Midbrain (tissue), 1 donor: ENCODE results near the gene DAPK3.
"Not testable (repeated sequence)": the region's sequence is repeated elsewhere in the genome, so short reads cannot be mapped to it uniquely, and the experiment has no call there.

Experiments used
- DNase-seq: peaks from one replicate; lab custom pipeline; 2025; lab: John Stamatoyannopoulos, UW

Gene DAPK3

DNA sequence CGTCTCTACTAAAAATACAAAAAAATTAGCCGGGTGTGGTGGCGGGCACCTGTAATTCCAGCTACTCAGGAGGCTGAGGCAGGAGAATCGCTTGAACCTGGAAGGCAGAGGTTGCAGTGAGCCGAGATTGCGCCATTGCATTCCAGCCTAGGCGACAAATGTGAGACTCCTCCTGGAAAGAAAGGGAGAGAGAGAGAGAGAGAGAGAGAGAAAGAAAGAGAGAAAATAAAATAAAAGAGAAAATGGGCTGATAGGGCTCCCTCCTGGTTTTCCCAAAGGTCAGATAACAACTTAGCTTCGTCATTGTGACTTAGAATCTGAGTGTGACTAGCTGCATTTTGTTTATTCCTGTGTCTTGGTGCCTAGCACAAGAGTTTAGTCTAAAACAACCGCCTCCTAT lies 34.5 kb upstream of the DAPK3 start:
- not testable (repeated sequence) for DNase-seq

DNA sequence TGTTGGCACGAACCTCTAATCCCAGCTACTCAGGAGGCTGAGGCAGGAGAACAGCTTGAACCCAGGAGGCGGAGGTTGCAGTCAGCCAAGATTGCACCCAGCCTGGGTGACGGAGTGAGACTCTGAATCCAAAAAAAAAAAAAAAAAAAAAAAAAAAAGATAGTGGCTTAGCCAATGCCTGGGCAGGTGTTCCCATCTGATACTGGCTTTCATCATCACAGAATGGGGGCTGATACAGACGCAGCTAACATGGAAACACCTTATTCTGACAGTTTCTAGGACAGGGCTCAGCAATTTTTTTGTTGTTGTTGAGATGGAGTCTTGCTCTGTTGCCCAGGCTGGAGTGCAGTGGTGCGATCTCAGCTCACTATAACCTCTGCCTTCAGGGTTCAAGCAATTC lies 29.9 kb upstream of the DAPK3 start:
- not testable (repeated sequence) for DNase-seq

DNA sequence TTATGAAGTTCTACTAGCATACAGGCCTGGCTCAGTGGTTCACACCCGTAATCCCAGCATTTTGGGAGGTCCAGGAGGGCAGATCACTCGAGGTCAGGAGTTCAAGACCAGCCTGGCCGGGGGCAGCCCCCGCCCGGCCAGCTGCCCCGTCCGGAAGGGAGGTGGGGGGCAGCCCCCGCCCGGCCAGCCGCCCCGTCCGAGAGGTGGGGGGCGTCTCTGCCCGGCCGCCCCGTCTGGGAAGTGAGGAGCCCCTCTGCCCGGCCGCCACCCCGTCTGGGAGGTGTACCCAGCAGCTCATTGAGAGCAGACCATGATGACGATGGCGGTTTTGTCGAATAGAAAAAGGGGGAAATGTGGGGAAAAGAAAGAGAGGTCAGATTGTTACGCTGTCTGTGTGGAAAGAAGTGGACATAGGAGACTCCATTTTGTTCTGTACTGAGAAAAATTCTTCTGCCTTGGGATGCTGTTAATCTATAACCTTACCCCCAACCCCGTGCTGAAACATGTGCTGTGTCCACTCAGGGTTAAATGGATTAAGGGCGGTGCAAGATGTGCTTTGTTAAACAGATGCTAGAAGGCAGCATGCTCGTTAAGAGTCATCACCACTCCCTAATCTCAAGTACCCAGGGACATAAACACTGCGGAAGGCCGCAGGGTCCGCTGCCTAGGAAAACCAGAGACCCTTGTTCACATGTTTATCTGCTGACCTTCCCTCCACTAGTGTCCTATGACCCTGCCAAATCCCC lies 27.9 kb upstream of the DAPK3 start:
- DNase-seq: not testable (repeated sequence)

DNA sequence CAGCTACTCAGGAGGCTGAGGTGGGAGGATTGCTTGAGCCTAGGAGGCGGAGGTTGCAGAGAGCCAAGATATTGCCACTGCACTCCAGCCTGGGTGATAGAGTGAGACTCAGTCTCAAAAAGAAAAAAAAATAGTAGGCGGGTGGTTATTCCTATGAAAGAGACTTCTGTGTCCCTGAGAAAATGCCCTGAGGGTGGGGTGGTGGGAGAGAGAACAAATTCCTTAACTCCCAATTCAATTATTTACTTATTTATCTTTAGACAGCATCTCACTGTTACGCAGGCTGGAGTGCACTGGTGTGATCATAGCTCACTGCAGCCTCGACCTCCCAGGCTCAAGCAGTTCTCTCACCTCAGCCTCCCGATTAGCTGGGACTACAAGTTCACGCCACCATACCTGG lies 24.7 kb upstream of the DAPK3 start:
- DNase-seq: no peak

DNA sequence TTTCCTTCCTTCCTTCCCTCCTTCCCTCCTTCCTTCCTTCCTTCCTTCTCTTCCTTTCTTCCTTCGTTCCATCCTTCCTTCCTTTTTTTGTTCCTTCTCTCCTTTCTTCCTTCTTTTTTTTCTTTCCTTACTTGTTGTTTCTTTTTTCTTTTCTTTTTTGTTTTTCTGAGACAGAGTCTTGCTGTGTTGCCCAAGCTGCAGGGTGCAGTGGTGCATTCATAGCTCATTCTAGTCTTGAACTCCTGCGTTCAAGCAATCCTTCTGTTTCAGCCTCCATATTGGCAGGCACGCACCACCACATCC lies 19.9 kb upstream of the DAPK3 start:
- DNase-seq: no peak

DNA sequence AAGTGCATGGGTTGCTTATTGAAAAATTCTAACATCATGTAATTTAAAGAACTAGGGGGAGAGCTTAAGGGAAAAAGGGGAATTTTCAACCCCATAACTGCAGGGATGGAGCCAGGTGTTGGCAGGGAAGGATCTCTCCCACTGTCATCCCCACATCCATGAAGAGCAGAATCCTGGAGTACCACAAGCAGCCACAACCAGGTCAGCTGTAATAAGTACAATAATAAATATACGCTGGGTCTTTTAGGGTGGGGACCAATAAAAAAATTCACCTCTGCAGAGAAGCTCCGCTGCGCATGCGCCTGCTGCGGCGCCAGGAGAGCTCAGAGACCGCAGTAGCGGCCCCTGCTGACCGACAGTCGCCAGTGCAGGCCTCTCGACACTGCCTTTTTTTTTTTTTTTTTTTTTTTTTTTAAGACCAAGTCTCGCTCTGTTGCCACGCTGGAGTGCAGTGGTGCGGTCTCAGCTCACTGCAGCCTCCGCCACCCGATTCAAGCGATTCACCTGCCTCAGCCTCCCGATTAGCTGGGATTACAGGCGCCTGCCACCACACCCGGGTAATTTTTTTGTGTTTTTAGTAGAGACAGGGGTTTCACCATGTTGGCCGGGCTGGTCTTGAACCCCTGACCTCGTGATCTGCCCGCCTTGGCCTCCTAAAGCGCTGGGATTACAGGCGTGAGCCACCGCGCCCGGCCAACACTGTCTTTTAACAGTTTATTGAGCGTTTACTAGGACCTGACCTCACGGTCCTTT lies 16.9 kb upstream of the DAPK3 start:
- peak; percentile 81 for DNase-seq

DNA sequence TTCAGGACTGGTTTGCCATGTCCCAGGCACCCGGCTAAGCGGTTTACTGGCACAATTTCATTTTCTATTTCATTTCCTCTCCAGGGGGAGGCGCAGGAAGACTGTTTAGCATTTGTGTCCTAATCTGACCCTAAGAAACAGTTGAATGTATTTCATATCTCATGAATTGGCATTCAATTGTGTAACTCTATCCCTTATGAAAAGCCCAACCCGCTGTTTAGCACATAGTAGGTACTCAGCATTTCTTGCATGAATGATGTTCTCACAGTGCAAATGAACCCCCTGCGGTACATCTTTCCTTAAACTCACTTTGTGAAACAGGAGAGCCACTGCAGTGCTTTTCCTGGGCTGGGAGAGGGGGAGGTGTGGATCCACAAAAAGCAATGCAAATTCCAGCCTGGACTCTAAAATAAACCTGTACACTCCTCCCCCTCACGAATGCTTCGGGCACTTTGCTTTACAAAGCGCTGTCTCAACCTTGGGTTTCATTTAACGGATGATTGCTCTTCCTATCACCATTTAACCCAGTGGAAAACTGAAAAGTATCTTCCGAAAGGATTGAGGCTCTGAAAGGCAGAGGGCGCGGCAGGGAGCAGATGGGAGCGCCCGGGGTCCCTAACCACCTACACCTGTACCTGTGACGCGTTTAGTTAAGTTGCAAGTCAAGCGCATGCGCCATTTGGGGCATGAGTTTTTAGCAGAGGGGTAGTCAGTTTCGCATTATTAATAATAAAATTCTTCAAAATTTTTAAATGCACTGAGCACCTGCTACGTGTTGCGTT lies 15.6 kb upstream of the DAPK3 start:
- peak; percentile 86 for DNase-seq

DNA sequence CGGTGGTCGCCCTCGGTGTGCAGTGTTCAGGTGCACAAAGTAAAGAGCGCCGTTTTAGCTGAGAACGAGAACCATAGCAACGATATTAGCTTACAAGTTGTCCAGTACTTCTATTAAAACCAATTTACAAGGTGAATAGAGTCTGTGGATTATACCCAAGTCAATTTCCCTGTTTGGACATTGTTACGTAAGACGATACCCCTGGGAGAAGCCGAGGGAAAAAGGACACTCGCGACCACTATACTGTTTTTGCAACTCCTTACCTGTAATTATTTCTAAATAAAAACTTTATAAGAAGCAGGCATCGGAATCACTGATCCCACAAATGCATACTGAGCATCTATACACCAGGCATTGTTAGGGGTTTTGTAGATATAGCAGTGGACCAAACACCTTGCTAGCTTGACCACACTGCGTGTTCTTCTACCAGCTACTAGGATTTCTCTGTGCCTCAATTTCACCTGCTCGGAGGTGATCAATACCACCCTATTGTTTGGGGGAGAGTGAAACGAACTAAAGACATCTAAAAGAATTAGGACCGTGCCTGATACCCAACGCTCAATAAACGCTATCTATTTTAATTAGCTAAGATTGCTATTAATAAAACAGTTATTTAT lies 14.9 kb upstream of the DAPK3 start:
- no peak for DNase-seq

DNA sequence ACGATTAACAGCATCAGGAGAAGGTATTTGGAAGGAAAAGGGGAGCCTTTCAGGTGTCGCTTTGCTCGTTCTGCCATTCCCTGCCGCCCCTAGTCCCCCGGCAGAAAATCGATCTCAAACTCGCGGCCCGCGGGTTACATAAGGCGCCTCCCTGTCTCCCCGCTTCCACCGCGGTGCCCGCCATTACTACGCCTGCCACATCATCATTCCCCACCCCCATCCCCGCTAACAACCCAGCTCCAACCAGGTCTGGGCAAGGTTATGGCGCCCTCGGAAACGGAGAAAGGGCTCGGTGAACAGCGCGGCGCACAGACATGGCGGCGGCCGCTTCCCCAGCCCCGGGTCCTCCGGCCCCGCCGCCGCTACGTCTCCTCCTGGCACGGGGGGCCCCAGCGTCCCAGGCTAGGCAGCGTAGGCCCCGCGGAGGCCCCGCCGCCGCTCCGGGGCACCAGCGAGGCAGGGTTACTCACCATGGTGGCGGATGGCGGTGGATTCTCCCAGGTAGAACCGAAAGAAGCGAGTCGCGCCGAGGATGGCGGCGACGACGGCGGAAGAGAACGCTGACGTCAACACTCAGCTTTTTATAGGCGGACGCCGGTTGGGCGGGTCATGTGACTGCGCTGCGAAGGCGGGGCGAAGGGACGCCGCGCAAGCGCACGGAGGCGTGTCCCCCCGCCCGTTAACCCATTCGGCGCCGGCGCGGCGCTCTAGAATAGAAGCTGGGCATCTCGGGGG lies 14.2 kb upstream of the DAPK3 start, which contains the start of gene EEF2:
TSS of gene EEF2 (minus strand) at position 556 of the 735 bp plus-strand sequence. CDS start at position 473, 83 bp downstream.
- DNase-seq: peak; percentile 94

DNA sequence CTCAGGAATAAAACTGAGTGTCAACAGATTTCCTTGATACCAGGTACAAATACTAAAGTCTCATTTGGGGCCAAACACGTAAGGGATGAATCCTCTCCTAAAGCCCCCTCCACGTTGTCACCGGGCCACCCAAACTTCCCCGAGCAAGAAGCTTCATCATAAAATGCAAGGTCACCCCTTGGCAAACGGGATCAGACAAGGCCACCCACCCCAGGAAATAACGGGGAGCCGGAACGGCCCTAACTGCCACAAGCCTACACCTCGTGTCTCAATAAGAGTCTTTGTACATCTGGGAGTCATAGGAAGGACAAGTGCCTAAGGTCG lies 13.6 kb upstream of the DAPK3 start:
- DNase-seq: no peak

DNA sequence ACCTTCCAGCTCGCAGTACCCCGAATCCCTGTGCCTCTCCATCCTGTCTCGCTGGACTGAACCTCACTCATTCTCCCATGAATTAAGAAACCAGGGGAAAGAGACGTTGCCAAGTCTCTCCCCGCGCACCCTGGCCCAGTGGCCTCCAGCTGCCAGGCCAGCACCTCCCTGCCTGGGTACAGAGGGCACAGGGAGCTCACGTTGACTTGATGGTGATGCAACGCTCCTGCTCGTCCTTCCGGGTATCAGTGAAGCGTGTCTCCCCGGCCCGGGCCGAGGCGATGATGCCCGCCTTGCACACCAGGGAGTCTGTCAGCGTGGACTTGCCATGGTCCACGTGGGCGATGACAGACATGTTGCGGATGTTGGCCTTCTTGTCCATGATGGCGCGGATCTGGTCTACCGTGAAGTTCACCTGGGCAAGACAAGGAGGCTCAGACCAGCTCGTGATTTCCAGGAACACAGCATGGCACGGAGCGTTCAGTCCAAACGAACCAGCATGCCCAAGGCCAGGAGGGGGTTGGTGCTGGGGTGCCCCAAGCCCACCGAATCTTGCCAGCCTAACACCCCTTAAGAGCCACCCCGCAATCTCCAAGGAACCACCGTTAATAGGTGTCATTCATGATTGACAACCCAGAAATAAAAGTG lies 13.2 kb upstream of the DAPK3 start:
- no peak for DNase-seq

DNA sequence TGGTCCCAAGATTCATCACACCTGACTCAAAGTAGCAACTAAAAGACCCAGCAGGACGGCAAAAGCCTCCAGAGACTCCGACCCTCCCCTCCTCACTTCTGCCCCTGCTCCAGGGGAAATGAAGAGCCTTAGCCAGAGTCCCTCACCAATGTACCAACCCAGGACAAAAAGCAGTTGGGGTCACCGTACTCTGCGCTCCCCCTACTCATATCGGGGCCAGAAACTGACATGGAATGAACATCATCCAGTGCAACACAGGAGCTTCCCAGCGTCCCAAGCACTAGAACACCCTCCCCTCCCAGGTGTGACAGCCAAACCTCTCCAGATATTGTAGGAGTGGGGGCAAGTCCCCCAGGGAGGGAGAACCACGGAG lies 12.6 kb upstream of the DAPK3 start:
- DNase-seq: no peak

DNA sequence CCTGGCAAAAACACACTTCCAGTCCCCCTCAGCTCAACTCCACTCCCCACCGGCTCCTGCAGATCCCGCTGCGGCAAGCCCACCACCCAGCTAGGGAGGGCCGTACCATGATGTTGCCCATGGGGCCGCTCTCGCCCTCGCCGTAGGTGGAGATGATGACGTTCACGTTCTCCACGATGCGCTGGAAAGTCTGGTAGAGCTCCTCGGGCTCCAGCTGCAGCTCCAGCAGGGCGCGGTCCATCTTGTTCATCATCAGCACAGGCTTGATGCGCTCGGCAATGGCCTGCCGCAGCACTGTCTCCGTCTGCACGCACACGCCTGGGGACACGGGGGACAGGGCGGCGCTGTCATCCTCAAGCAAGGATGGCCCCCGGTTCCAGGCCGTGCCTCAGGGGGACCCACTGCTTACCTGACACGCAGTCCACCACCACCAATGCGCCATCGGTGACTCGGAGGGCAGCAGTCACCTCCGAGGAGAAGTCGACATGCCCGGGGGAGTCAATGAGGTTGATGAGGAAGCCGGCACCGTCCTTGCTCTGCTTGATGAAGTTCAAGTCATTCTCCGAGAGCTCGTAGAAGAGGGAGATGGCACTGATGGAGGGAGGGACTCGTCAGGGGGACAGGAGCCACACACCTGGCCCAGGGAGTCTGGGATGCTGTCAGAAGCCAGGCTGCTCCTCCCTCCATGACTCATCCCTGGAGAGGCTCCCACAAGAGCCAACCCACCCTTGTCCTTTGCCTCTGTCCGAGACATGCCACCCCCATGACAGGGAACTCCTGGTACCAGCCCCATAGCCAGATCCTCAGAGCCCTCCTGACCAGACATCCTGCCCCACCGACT lies 12.0 kb upstream of the DAPK3 start:
- DNase-seq: no peak

DNA sequence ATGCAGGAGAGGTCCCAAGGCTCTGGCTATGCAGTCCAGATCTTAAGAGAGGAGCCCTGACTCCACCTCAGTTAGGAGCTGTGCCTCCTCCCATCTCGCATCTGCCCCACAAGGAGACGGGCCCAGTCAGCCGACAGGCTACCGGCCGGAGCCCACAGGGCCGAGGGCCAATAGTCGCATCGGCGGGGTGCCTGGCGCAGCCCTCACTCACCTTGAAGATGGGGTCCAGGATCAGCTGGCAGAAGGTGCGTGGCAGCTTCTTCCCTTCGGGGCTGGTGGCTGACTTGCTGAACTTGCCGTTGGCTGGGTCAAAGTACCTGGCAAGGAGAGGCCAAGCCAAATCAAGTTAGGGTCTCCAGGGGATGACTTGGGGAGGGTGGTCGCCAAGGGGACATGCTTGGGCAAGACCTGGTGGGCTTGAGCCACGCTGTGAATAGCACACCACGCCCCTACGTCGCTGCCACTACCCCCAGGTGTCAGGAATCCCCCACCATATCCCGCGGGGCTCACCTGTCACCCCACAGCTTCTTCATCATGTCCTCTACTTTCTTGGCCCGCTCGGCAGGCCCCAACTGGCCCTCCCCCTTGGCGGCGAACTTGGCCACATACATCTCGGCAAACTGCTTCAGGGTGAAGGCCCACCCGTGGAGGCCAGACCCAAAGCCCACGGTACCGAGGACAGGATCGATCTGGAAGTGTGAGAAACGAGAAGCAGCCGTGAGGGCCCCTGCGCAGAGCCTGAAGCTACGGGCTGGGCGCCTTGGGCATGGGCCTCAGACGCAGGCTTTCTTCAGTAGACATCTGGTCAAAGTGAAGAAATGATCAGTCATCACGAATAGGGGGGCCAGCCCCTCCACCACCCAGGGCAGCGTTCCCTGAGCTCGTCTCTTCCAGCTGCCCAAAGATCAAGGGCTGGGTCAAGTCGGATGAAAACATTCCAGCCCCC lies 11.1 kb upstream of the DAPK3 start:
- DNase-seq: no peak

DNA sequence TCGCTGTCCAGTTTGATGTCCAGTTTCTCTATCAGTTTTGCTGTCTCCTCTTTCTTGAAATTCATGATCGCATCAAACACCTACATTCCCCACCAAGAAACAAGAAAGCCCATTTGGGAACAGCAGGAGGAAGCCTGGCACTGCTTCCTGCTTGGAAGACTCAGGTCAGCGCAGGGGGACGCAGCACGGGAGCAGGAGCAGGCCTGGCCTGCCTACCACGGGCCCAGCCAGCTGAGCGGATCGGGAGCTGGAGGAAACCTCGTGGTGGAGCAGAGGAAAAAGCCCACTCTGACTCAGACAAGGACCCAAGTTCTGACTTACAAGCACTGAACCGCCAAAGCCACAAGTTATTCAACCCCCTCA lies 10.5 kb upstream of the DAPK3 start:
- DNase-seq: no peak

DNA sequence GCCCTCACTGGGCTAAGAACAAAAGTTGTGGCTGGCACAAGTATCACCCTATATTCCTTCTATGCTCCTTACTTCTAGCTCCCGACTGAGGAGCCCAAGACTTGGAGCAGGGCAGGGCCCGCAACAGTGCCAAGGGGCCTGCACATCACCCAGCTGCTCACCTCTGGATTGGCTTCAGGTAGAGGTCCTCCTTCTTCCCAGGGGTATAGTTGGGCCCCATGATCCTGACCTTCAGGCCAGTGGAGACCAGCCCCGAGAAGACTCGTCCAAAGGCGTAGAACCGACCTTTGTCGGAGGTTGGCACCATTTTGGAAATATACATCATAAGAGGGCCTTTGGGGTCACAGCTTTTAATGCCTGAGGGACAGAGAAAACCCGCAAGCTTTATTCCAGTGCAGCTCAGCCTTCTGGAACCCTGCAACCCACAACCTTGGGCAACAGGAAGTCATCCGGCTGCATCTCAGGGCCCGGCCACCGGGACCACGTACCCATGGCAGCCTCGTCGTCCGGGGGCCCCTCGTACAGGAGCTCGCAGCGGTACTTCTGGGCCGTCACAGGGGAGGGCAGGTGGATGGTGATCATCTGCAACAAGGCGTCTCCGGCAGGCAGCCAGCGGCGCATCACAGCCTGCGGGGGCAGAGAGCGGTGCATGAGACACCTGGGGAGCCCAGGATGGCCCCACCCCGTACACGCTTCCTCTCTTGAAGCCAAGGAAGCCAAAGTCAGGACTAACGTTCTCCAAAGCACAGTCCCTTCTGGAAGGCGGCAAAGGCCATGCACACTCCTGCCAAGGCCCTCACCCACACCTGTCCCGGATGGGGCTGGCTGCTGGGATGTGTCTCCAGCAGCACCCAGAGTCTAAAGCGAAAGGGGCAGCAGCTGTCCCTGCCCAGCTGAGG lies 9.7 kb upstream of the DAPK3 start:
- DNase-seq: no peak

DNA sequence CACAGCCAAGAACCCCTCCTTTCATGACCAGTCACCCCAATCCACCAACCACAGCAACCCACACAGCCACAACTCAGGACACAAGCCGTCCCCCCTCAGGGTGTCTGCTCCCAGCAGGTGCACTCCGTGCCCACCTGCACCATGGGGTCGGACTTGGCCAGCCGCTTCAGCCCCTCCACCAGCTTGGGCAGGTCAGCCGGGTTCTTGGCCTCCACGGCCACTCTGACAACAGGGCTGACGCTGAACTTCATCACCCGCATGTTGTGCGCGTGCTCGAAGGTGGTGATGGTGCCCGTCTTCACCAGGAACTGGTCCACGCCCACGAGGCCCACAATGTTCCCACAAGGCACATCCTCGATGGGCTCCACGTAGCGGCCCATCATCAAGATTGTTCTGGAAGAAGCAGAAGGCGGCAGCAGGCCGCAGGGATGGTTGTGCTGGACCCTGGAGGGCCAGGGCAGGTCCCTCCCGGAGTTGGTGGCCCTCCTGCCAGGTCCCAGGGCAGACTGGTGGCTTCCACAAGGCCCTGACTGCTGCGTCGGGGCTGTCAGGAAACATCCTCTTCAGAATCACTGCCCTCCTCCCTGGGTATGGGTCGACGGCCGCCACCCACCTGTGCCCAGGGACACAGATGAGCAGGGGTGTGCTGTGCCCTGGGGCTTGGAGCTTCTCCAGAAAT lies 8.9 kb upstream of the DAPK3 start:
- no peak for DNase-seq

DNA sequence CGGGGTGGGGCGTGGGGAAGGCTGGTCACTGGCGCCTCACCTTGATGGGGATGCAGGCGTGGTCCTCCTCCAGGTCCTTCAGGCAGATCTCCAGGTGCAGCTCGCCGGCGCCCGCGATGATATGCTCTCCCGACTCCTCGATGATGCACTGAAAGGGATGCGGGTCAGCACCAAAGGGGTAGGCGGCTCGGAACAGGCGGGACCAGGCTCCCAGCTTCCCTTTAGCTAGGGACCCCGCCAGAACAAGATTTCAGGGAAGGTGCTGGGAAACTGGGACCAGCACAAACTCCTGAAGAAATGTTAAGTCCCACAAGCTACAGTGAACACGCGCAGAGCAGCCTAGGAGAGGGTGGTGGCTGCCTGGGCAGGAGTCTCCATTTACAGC lies 8.4 kb upstream of the DAPK3 start:
- no peak for DNase-seq
